ENCODE measurements around the gene CLCC1.

- no peak for TF ChIP-seq EZH2 (IDR thresholded peaks at IDR 0.05)
- TF ChIP-seq CTCF (IDR thresholded peaks at IDR 0.05): no peak
Observed at GRCh38 chr1:108961198-108961597, 2.1 kb downstream of the CLCC1 start.
